H1 (cell line): ENCODE measurements around the gene ADAM12. TPM values are rescaled to one million over a fixed set of nuclear protein-coding genes. Genes with fewer than 3 reads are reported as not detected.

Source experiments
- CHD7 ChIP-seq: fragments of 300-600 bp; sonication (generic); IDR thresholded peaks from 2 replicates; pipeline ENCODE4 v1.7.1; 2012; ENCODE audit warnings: low read length, moderate library complexity, mild to moderate bottlenecking, inconsistent platforms; ENCODE audit not compliant: insufficient replicate concordance
- polyA plus RNA-seq, 7 experiments: library from polyadenylated mRNA; depleted of rRNA in 3 of 7; stranded (reverse) in 5 of 7; unstranded in 2 of 7; fragments of >200 nt in 5 of 7; fragments of 200-250 nt in 2 of 7; gene quantifications; 1 replicate in 5 of 7; 2 replicates in 1 of 7; 4 replicates in 1 of 7; pipeline versions ENCODE4 v1.2.1 to v1.2.3, GENCODE V29; 2011 to 2013; ENCODE audit warnings: missing spikeins in 2 of 7, mixed read lengths in 2 of 7
- total RNA-seq: library from RNA; stranded (reverse); fragmentation: NEBNext Ultra II Directional; extraction: Animal tissue kit (Norgen Biotek cat#: 25700); gene quantifications from 2 replicates; pipeline ENCODE4 v1.2.1, GENCODE V29; 2021

The ADAM12 gene
- total and polyA plus RNA-seq, 2 of the 8 experiments (the other 6 are each of a cell fraction or from before 2014, with no cell fraction given), result 0.07 to 0.17 TPM

GRCh38 chr10:126394948-126395347, 6.7 kb upstream of the ADAM12 start (continued):
- TF ChIP-seq CHD7, result no peak
